HL-60/S4 treated with retinoic acid at 250 ng/mL for 4 days and 3 days (cell line): ENCODE data around the gene RUFY2.
"Not testable (repeated sequence)": the region's sequence is repeated elsewhere in the genome, so short reads cannot be mapped to it uniquely, and the experiment has no call there.

Experiments
- in situ Hi-C: fragments of 300-500 bp; cut with MboI; formaldehyde crosslinking; loops from 2 replicates; pipeline ENCODE4 v1.7.0; 2022; ENCODE audit warnings: low sequenced_read_pairs

RUFY2 gene, protein sequence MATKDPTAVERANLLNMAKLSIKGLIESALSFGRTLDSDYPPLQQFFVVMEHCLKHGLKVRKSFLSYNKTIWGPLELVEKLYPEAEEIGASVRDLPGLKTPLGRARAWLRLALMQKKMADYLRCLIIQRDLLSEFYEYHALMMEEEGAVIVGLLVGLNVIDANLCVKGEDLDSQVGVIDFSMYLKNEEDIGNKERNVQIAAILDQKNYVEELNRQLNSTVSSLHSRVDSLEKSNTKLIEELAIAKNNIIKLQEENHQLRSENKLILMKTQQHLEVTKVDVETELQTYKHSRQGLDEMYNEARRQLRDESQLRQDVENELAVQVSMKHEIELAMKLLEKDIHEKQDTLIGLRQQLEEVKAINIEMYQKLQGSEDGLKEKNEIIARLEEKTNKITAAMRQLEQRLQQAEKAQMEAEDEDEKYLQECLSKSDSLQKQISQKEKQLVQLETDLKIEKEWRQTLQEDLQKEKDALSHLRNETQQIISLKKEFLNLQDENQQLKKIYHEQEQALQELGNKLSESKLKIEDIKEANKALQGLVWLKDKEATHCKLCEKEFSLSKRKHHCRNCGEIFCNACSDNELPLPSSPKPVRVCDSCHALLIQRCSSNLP

GRCh38 chr10:68406815-68407548 is at the start of gene RUFY2:
Gene RUFY2 (minus strand): TSS chr10:68407277. CDS start chr10:68407189, 88 bp downstream.
- in situ Hi-C loops = no loop called here

- in situ Hi-C loops = not testable (repeated sequence)
Observed at GRCh38 chr10:68449698-68450097, 42.6 kb upstream of the RUFY2 start.

DNA sequence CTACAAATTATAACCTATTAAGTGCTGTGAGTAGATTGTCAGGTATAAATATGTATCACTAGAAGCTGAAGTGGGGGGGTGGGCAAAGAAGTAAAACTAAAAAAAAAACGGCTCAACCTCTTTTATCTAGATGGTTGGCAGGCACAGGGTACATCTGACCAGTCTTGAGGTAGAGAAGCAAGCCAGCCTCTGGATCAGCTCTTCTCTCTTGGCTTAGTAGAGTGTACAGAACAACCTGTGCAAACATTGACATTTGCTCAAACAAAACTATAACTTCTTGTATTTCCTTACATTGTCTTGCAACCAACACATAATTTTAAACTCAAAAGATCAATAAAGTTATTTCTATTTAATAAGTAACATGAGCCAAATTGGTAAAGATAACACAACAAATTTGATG is 39.1 kb upstream of the RUFY2 start:
- in situ Hi-C loops = no loop called here

GRCh38 chr10:68442971-68443370 is 35.9 kb upstream of the RUFY2 start:
- in situ Hi-C loops = no loop called here

DNA sequence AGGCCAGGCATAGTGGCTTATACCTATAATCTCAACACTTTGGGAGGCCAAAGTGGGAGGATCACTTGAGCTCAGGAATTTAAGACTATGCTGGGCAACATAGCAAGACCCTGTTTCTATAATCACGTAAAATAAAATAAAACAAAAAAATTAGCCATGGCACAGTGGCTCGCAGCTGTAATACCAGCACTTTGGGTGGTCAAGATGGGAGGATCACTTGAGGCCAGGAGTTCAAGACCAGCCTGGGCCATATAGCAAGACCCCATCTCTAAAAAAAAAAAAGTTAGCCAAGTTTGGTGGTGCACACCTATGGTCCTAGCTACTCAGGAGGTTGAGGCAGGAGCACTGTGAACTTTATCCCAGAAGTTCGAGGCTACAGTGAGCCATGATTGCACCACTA is 33.8 kb upstream of the RUFY2 start:
- in situ Hi-C loops = no loop called here

DNA sequence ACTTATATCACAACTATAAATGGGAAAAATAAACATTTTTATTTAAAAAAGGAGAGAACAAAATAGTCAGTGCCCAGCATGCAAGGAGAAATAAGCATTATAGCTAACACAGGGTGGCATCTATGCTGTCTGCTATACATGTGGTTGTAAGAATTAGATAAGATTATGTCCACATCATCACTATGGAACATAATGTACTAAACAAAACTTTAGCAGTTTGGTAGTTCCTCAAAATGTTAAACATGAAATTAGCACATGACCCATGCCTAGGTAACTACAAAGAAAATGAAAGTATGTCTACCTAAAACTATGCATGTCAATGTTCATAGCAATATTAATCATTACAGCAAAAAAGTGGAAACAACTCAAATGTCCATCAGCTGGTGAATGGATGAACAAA is 28.7 kb upstream of the RUFY2 start:
- in situ Hi-C loops = no loop called here

GRCh38 chr10:68434657-68435056 is 27.6 kb upstream of the RUFY2 start:
- in situ Hi-C loops = no loop called here

GRCh38 chr10:68428396-68429104 is 21.5 kb upstream of the RUFY2 start:
- in situ Hi-C loops = no loop called here

- in situ Hi-C loops = no loop called here
Observed at GRCh38 chr10:68424454-68425014, 17.5 kb upstream of the RUFY2 start.

DNA sequence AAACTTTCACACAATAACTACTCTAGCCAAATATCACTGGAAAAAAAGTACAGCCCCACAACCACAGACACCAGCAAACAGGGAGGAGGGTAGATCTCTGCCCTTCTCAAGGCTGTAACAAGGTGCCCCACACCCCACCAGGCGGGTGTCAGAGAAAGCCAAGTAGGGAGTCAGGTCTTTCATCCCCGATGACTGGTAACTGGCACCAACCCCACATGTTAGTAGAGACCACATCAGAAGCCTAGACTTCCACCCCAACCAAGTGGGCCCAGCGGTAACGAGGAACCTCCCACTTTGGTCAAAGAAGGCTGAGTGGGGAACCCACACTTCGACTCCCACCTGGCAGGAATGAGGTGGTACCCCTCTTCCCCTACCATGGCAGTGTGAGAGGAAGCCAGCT is 16.4 kb upstream of the RUFY2 start:
- in situ Hi-C loops = no loop called here

DNA sequence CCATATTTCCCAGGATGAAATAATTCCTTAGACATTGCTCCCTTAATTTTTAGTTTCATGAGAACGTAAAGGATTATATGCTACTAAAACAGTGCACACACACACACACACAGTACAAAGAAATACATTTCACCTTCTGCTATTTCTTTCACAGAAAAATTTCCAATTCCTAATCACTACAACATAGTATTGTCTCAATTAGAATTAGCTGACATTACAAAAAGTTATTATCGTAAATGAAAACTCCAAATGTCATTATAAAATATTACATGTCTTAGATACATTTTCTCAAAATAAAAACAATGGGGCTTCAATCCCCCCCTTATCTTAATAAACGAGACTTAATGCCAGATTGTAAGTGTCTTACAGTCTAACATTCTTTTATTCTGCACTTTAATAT is 12.3 kb upstream of the RUFY2 start:
- in situ Hi-C loops = no loop called here

DNA sequence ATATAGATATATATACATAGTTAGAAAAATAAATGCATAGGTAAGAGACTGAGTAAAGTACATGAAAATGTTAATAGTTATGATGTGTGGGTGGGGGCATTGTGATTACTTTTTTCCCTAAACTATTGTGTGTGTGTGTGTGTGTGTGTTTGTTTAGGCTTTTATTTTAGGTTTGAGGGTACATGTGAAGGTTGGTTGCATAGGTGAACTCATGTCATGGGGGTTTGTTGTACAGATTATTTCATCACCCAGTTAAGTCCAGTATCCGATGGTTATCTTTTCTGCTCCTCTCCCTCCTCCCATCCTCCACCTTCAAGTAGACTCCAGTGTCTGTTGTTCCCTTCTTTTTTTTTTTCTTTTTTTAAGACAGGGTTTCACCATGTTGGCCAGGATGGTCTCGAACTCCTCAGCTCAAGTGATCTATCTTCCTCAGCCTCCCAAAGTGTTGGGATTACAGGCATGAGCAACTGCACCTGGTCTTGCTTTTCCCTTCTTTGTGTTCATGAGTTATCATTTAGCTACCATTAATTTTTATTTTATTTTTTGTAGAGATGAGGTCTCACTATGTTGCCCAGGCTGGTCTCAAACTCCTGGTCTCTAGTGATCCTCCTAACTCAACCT is 1.9 kb upstream of the RUFY2 start:
- in situ Hi-C loops = no loop called here

DNA sequence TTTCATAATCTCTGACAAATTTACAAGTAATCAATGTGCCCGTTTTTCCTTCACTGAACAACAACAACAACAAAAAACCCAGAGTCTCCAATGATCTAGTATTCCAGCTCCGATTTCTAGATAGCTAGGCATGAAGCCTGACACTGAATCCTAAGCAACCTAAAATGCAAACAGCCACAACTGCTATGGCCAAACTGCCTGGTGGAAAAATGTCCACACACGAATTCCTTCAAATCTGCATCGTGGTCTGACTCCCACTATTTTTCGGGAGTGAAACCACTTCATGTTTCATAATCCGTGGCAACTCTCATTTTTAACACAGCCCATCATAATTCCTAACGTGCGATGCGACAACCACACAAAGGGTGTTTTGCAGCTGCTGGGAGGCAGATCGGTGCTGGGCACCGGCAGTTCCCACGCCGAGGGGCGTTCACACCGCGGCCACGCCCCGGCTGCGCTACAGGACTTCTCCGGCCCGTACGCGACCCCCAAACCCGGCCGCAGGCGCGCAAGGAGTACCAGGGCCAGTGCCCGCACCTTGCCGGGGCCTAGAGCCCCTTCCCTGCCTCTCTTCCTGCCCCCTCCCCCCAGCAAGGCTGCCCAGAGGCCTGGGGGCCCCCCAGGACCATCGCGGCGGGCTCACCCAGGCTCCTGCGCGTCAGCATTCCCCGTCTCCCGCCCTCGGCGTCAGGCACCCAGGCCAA is 814 bp downstream of the RUFY2 start:
- in situ Hi-C loops = no loop called here

DNA sequence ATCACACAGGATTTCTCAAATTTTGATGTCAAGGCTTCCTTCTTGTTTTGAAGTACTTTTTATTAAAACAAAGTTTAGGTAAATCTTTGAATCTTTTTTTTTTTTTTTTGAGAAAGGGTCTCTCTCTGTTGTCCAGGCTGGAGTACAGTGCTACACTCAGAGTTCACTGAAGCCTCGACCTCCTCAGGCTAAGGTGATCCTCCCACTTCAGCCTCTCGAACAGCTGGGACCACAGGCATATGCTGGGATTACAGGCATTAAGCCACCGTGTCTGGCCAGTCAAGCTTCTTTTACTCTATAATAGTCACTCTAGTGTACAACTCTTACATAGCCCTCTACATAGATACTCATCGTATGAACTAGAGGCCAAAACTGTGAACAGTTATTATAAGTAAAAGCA is 3.4 kb downstream of the RUFY2 start:
- in situ Hi-C loops = no loop called here

GRCh38 chr10:68402276-68402675 is 4.8 kb downstream of the RUFY2 start:
- in situ Hi-C loops = no loop called here

DNA sequence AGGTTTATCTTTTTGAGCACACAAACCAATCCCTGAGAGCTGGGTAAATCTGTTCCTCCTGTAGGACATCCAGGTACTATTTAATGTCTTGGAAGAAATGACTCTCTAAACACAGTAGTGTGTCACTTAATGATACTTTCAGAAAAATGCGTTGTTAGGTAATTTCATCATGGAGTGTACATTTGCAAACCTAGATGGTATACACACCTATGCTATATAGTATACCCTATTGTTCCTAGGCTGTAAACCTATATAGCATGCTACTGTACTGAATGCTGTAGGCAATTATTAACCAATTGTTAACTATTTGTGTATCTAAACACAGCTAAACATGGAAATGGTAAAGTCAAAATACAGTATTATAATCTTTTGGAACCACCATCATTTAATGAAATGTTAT is 10.1 kb downstream of the RUFY2 start:
- in situ Hi-C loops = no loop called here

- in situ Hi-C loops = no loop called here
Observed at GRCh38 chr10:68385740-68386139, 21.3 kb downstream of the RUFY2 start.

- in situ Hi-C loops = no loop called here
Observed at GRCh38 chr10:68371604-68372003, 35.5 kb downstream of the RUFY2 start.

GRCh38 chr10:68367121-68367520 is 40.0 kb downstream of the RUFY2 start:
- in situ Hi-C loops = no loop called here

DNA sequence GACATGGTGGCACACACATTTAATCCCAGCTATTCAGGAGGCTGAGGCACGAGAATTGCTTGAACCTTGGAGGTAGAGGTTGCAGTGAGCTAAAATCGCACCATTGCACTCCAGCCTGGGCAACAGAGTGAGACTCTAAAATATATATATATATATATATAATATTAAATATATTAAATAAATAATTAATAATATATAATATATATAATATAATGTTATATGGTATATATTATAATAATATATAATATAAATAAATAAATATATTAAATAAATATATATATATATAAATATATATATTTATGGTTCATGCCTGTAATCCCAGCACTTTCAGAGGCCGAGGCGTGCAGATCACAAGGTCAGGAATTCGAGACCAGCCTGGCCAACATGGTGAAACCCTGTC is 40.5 kb downstream of the RUFY2 start:
- in situ Hi-C loops = no loop called here
